Ishikawa (cell line): ENCODE results near the gene UBXN4.

Experiments used
- CEBPB ChIP-seq: IDR thresholded peaks from 2 replicates; pipeline ENCODE4 v1.6.1; 2012
- CREB1 ChIP-seq: IDR thresholded peaks from 2 replicates; pipeline ENCODE4 v1.6.1; 2012; ENCODE audit warnings: low read depth
- EGR1 ChIP-seq: IDR thresholded peaks from 2 replicates; pipeline ENCODE4 v1.6.1; 2012
- EP300 ChIP-seq: IDR thresholded peaks from 2 replicates; pipeline ENCODE4 v1.6.1; 2012; ENCODE audit warnings: borderline replicate concordance
- FOXM1 ChIP-seq: IDR thresholded peaks from 2 replicates; pipeline ENCODE4 v1.6.1; 2012; ENCODE audit warnings: low read depth, borderline replicate concordance
- NFIC ChIP-seq: IDR thresholded peaks from 2 replicates; pipeline ENCODE4 v1.6.1; 2012
- RAD21 ChIP-seq: IDR thresholded peaks from 2 replicates; pipeline ENCODE4 v1.6.1; 2012; ENCODE audit warnings: low read depth
- TAF1 ChIP-seq: IDR thresholded peaks from 2 replicates; pipeline ENCODE4 v1.6.1; 2012; ENCODE audit warnings: low read depth, mild to moderate bottlenecking
- TCF12 ChIP-seq: IDR thresholded peaks from 2 replicates; pipeline ENCODE4 v1.6.1; 2012; ENCODE audit warnings: low read depth
- TEAD4 ChIP-seq: IDR thresholded peaks from 2 replicates; pipeline ENCODE4 v1.6.1; 2012
- USF1 ChIP-seq: IDR thresholded peaks from 2 replicates; pipeline ENCODE4 v1.6.1; 2012
- YY1 ChIP-seq: IDR thresholded peaks from 2 replicates; pipeline ENCODE4 v1.6.1; 2012; ENCODE audit warnings: low read depth
- ZBTB7A ChIP-seq: IDR thresholded peaks from 2 replicates; pipeline ENCODE4 v1.6.1; 2012; ENCODE audit warnings: low read depth
- TF ChIP-seq, protein P1 (sequence below): IDR thresholded peaks from 2 replicates; pipeline ENCODE4 v1.6.1; 2012; ENCODE audit warnings: low read depth, mild to moderate bottlenecking
- TF ChIP-seq, protein P2 (sequence below): IDR thresholded peaks from 2 replicates; pipeline ENCODE4 v1.6.1; 2012

UBXN4 gene

GRCh38 chr2:135741043-135741394 is 636 bp upstream of the UBXN4 start:
- TF ChIP-seq USF1 (no peak), CEBPB (no peak), NFIC (no peak), CREB1 (no peak), YY1 (no peak), ZBTB7A (no peak), EP300 (no peak), TAF1 (no peak), RAD21 (no peak), TCF12 (no peak), TEAD4 (no peak), FOXM1 (no peak), EGR1 (no peak)
- TF ChIP-seq, protein P1, sequence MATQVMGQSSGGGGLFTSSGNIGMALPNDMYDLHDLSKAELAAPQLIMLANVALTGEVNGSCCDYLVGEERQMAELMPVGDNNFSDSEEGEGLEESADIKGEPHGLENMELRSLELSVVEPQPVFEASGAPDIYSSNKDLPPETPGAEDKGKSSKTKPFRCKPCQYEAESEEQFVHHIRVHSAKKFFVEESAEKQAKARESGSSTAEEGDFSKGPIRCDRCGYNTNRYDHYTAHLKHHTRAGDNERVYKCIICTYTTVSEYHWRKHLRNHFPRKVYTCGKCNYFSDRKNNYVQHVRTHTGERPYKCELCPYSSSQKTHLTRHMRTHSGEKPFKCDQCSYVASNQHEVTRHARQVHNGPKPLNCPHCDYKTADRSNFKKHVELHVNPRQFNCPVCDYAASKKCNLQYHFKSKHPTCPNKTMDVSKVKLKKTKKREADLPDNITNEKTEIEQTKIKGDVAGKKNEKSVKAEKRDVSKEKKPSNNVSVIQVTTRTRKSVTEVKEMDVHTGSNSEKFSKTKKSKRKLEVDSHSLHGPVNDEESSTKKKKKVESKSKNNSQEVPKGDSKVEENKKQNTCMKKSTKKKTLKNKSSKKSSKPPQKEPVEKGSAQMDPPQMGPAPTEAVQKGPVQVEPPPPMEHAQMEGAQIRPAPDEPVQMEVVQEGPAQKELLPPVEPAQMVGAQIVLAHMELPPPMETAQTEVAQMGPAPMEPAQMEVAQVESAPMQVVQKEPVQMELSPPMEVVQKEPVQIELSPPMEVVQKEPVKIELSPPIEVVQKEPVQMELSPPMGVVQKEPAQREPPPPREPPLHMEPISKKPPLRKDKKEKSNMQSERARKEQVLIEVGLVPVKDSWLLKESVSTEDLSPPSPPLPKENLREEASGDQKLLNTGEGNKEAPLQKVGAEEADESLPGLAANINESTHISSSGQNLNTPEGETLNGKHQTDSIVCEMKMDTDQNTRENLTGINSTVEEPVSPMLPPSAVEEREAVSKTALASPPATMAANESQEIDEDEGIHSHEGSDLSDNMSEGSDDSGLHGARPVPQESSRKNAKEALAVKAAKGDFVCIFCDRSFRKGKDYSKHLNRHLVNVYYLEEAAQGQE, result no peak
- TF ChIP-seq, protein P2, sequence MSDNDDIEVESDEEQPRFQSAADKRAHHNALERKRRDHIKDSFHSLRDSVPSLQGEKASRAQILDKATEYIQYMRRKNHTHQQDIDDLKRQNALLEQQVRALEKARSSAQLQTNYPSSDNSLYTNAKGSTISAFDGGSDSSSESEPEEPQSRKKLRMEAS, result no peak

GRCh38 chr2:135742325-135742757 is 686 bp downstream of the UBXN4 start:
- no peak for TF ChIP-seq CREB1
- no peak for TF ChIP-seq YY1
- TF ChIP-seq TAF1, result no peak
- no peak for TF ChIP-seq EGR1

- TF ChIP-seq CEBPB (no peak), EP300 (no peak), TAF1 (no peak), RAD21 (no peak), TEAD4 (no peak), CREB1 (no peak)
Measured at GRCh38 chr2:135743860-135744259, 2.2 kb downstream of the UBXN4 start.

DNA sequence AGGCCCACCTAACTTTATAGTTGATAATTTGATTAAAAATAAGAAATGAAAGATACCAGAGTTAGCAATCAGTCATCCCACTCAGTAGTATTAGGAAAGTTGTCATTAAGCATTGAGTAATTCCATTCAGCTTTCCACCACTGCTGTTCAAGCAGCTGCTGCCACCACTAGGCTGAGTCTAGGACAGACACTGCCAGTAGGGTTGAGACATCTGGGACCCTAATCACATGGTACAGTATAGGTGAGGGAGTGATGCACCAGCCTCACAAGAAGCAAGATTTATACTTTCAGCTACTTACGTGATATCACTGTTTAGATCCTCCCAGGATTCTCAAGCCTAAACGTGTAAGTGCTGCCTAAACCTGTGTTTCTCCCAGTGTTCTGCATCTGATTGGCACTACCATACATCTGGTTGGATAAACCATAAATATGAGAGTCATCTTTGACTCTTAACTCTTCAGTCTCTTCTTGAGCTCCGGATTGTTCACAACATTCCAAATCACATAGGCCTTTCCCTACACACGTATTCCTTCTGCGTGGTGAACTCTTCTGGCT is 3.2 kb downstream of the UBXN4 start:
- TF ChIP-seq YY1 (no peak), FOXM1 (no peak)

DNA sequence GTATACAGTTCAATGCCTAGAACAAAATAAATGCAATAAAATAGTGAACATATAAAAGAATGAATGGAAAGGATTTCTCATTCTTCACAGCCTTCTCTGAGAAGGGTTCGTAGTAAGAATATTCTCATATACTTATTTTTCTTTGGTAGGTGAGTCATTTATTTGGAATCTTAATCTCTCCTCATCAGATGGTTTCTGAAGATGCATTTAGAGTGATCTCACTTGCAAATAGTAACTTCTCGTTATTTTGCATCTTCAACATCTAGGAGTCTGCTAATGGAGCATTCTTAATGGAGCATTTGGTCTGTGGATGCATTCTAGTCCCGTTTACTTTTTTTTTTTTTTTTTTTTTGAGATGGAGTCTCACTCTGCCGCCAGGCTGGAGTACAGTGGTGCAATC is 3.9 kb downstream of the UBXN4 start:
- TF ChIP-seq ZBTB7A (no peak), TAF1 (no peak), CEBPB (no peak), NFIC (no peak), CREB1 (no peak), YY1 (no peak), RAD21 (no peak), USF1 (no peak), TCF12 (no peak), FOXM1 (no peak), EP300 (no peak), EGR1 (no peak), TEAD4 (no peak)
- TF ChIP-seq, protein P2, result no peak
- TF ChIP-seq, protein P1, result no peak

DNA sequence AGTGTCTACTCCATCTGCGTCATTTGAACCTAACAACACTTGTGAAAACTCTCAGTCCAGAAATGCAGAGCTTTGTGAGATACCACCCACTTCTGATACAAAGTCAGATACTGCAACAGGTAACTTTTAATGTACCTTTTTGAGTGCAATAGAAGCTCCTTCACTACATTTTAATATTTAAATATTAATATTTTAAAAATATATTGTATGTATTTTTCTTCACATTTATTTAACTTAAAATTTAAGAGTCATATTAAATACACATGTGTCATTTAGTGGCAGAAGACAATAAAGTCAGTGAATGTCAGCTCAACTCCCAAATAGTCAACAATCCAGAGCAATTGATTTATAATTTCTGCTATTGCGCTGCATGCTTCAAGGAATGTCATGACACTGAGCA is 13.9 kb downstream of the UBXN4 start:
- TF ChIP-seq TCF12 (no peak), NFIC (no peak), CEBPB (no peak), EP300 (no peak), USF1 (no peak), TEAD4 (no peak), ZBTB7A (no peak), FOXM1 (no peak), TAF1 (no peak), CREB1 (no peak), EGR1 (no peak), YY1 (no peak), RAD21 (no peak)
- TF ChIP-seq, protein P1, result no peak
- TF ChIP-seq, protein P2, result no peak
